AG04450 (cell line): Measurements from ENCODE around the gene REC8. TPM values are rescaled to one million over a fixed set of nuclear protein-coding genes. Genes with fewer than 3 reads are reported as not detected.

ENCODE experiments used
- CTCF ChIA-PET: fragments of 300-600, 350-600 bp; formaldehyde crosslinking; extraction: SDS; loops from one replicate; lab custom pipeline; 2022; ENCODE audit warnings: antibody characterized with exemption, inconsistent platforms; lab: Charles Lee
- POLR2A ChIA-PET: fragments of 350-600 bp; formaldehyde crosslinking; extraction: SDS; loops from one replicate; lab custom pipeline; 2021; ENCODE audit warnings: antibody characterized with exemption, inconsistent platforms; lab: Yijun Ruan, JAX
- DNase-seq: peaks from one replicate; pipeline ENCODE4 v3.0.0-alpha.2; 2011; ENCODE audit warnings: low read depth, low spot score
- H3K27ac ChIP-seq: one replicate; pipeline ENCODE4 v1.5.1; 2012; ENCODE audit warnings: low read depth, low read length, control low read depth
- H3K27me3 ChIP-seq: one replicate; pipeline ENCODE4 v1.6.0; 2012; ENCODE audit warnings: low read length; ENCODE audit not compliant: control insufficient read depth, insufficient read depth
- H3K4me3 ChIP-seq: 2 replicates; pipeline ENCODE4 v1.5.1; 2011; ENCODE audit warnings: mild to moderate bottlenecking, low read depth, low read length, control low read depth
- H3K9me3 ChIP-seq: 2 replicates; pipeline ENCODE4 v1.5.1; 2012; ENCODE audit warnings: low read length; ENCODE audit not compliant: control insufficient read depth, insufficient read depth
- CTCF ChIP-seq: IDR thresholded peaks from 2 replicates; pipeline ENCODE4 v1.5.1; 2011; ENCODE audit warnings: low read depth, low read length, control low read depth, inconsistent platforms
- polyA plus RNA-seq: library from polyadenylated mRNA; depleted of rRNA; stranded (reverse); fragments of >200 nt; gene quantifications from 2 replicates; pipeline ENCODE4 v1.2.3, GENCODE V29; 2011

REC8 gene
- polyA plus RNA-seq, 1 experiment, result 1.5 TPM

- Histone ChIP-seq H3K27me3 (no peaks in the 10 kb centered on the region), H3K4me3 (no peak overlapping the region), H3K9me3 (no peaks in the 10 kb centered on the region; the same call in 1 of the 2 replicates), H3K27ac (no peak overlapping the region)
- no peak for DNase-seq
- ChIA-PET CTCF (interaction anchor here (0.9 to 2.6 kb wide), 2 partner anchors 24 to 112 kb away, joined by 5 to 10 read pairs; partner anchors contain the start of gene IRF9), POLR2A (no interaction called here)
- TF ChIP-seq CTCF, result no peak
These were observed 13.1 kb downstream of the REC8 start for GRCh38 chr14:24185026-24185425.

GRCh38 chr14:24185741-24186140 lies 13.9 kb downstream of the REC8 start:
- Histone ChIP-seq H3K4me3 (no peak overlapping the region), H3K27me3 (no peaks in the 10 kb centered on the region), H3K27ac (no peak overlapping the region), H3K9me3 (no peaks in the 10 kb centered on the region; the same call in 1 of the 2 replicates)
- POLR2A ChIA-PET, result interaction anchor here (0.6 to 1.0 kb wide), 2 partner anchors 10 kb away, joined by 3 read pairs; partner anchors contain the start of gene TM9SF1
- TF ChIP-seq CTCF, result no peak
- DNase-seq, result no peak
- CTCF ChIA-PET, result interaction anchor here (0.9 to 2.6 kb wide), 2 partner anchors 25 to 111 kb away, joined by 5 to 10 read pairs; partner anchors contain the start of gene IRF9

- H3K9me3 ChIP-seq, result no peaks in the 10 kb centered on the region; the same call in 1 of the 2 replicates
- H3K4me3 ChIP-seq, result no peak overlapping the region
- POLR2A ChIA-PET, result interaction anchor here (1.2 kb wide), 1 partner anchor 9 kb away, joined by 4 read pairs; the partner anchor contains the start of gene TM9SF1
- H3K27me3 ChIP-seq, result no peaks in the 10 kb centered on the region
- CTCF ChIA-PET, result interaction anchor here (1.5 to 2.7 kb wide), 2 partner anchors 26 to 110 kb away, joined by 5 to 10 read pairs; partner anchors contain the start of gene IRF9
- DNase-seq, result no peak
- TF ChIP-seq CTCF, result no peak
- no peak overlapping the region for H3K27ac ChIP-seq
These were observed 15.1 kb downstream of the REC8 start for GRCh38 chr14:24186831-24187538.

GRCh38 chr14:24187539-24187915 lies 15.6 kb downstream of the REC8 start:
- ChIA-PET POLR2A (interaction anchor here (1.2 kb wide), 1 partner anchor 8 kb away, joined by 4 read pairs; the partner anchor contains the start of gene TM9SF1), CTCF (interaction anchor here (1.5 to 2.7 kb wide), 2 partner anchors 27 to 109 kb away, joined by 5 to 10 read pairs; partner anchors contain the start of gene IRF9)
- Histone ChIP-seq H3K9me3 (no peaks in the 10 kb centered on the region; the same call in 1 of the 2 replicates), H3K27ac (no peak overlapping the region), H3K4me3 (peak overlapping the region; percentile 85), H3K27me3 (no peaks in the 10 kb centered on the region)
- TF ChIP-seq CTCF, result no peak
- no peak for DNase-seq
